Brain microvascular endothelial cell (primary cell): Measurements from ENCODE around the gene TRIP4.

Source experiments
- DNase-seq: peaks from one replicate; pipeline ENCODE4 v3.0.0-alpha.2; 2020
- H3K27ac ChIP-seq: fragments of 250-450 bp; sonication (Bioruptor Pico); 2 replicates; pipeline ENCODE4 v1.5.1; 2020; ENCODE audit warnings: mild to moderate bottlenecking, moderate library complexity
- H3K27me3 ChIP-seq: fragments of 250-450 bp; sonication (Bioruptor Pico); replicated peaks from 2 replicates; pipeline ENCODE4 v1.5.1; 2020; ENCODE audit warnings: mild to moderate bottlenecking
- H3K36me3 ChIP-seq: fragments of 250-450 bp; sonication (Bioruptor Pico); replicated peaks from 2 replicates; pipeline ENCODE4 v1.5.1; 2020; ENCODE audit warnings: mild to moderate bottlenecking
- H3K4me3 ChIP-seq: 2 replicates; pipeline ENCODE4 v1.5.1; 2011; ENCODE audit warnings: low read depth, mild to moderate bottlenecking, control low read depth, low read length, moderate library complexity
- CTCF ChIP-seq: IDR thresholded peaks from 2 replicates; pipeline ENCODE4 v1.5.1; 2011; ENCODE audit warnings: low read depth, mild to moderate bottlenecking, moderate library complexity, low read length, control low read depth, inconsistent platforms; ENCODE audit errors: missing control alignments
- in situ Hi-C: cut with HindIII; loops from 2 replicates; pipeline ENCODE4 v1.10.0; 2017; ENCODE audit warnings: low sequenced_read_pairs, low pct_ligation_motif_present

Gene TRIP4

GRCh38 chr15:64462492-64462891, 74.9 kb downstream of the TRIP4 start:
- TF ChIP-seq CTCF = no peak
- Histone ChIP-seq H3K4me3 (no peak overlapping the region), H3K27ac (peak overlapping the region; percentile 28), H3K36me3 (no peaks in the 10 kb centered on the region), H3K27me3 (no peaks in the 10 kb centered on the region)
- in situ Hi-C loops = no loop called here
- DNase-seq = no peak

- TF ChIP-seq CTCF = no peak
- no peak for DNase-seq
- H3K27ac ChIP-seq = no peak overlapping the region
Observed at GRCh38 chr15:64464276-64465005, 76.8 kb downstream of the TRIP4 start.

GRCh38 chr15:64466408-64467141, 78.9 kb downstream of the TRIP4 start:
- Histone ChIP-seq H3K27me3 (no peaks in the 10 kb centered on the region), H3K27ac (no peak overlapping the region), H3K36me3 (no peaks in the 10 kb centered on the region), H3K4me3 (no peak overlapping the region)
- in situ Hi-C loops = no loop called here
- TF ChIP-seq CTCF = no peak
- DNase-seq = no peak

More at GRCh38 chr15:64464276-64465005, 76.8 kb downstream of the TRIP4 start:
- in situ Hi-C loops = no loop called here
- Histone ChIP-seq H3K27me3 (no peaks in the 10 kb centered on the region), H3K4me3 (no peak overlapping the region), H3K36me3 (no peaks in the 10 kb centered on the region)

GRCh38 chr15:64472161-64472560, 84.5 kb downstream of the TRIP4 start:
- Histone ChIP-seq H3K4me3 (no peak overlapping the region), H3K27me3 (no peaks in the 10 kb centered on the region), H3K27ac (no peak overlapping the region), H3K36me3 (peaks cover 2% of the 10 kb centered on the region)
- in situ Hi-C loops = no loop called here
- no peak for TF ChIP-seq CTCF
- DNase-seq = no peak

GRCh38 chr15:64474846-64475245, 87.2 kb downstream of the TRIP4 start:
- in situ Hi-C loops = no loop called here
- H3K27ac ChIP-seq = no peak overlapping the region
- no peak for TF ChIP-seq CTCF
- H3K27me3 ChIP-seq = no peaks in the 10 kb centered on the region
- H3K4me3 ChIP-seq = no peak overlapping the region
- no peak for DNase-seq
- H3K36me3 ChIP-seq = peaks cover 2% of the 10 kb centered on the region
